Heart right ventricle (tissue), 16 donors: ENCODE data around the gene ARIH1. TPM values are rescaled to one million over a fixed set of nuclear protein-coding genes. Genes with fewer than 3 reads are reported as not detected.

Experiments
- ATAC-seq, 8 donors: fragments of 200-7000 bp; cut with Tn5 transposase; one replicate each; pipeline ENCODE4 v1.9.1; 2020; ENCODE audit warnings: mild to moderate bottlenecking in 8 of 8, moderate library complexity in 8 of 8, moderate number of reproducible peaks in 1 of 8
- DNase-seq, 2 donors: peaks; one replicate each; pipeline ENCODE4 v3.0.0-alpha.2; 2020
- H3K27ac ChIP-seq, 10 donors: fragments of 200-600 bp; sonication (generic) in 2 of 10; one replicate each; pipeline versions ENCODE4 v1.5.0 to v1.8.0; 2020 to 2022; ENCODE audit warnings: mild to moderate bottlenecking in 3 of 10
- H3K27me3 ChIP-seq, 7 donors: fragments of 200-600 bp; one replicate each; pipeline ENCODE4 v1.8.0; 2021 to 2022; ENCODE audit warnings: mild to moderate bottlenecking in 2 of 7
- H3K36me3 ChIP-seq, 9 donors: fragments of 200-600 bp; sonication (generic) in 1 of 9; one replicate each; pipeline versions ENCODE4 v1.5.0 to v1.8.0; 2020 to 2022; ENCODE audit warnings: mild to moderate bottlenecking in 2 of 9
- H3K4me1 ChIP-seq, 9 donors: fragments of 200-600 bp; sonication (generic) in 1 of 9; one replicate each; pipeline versions ENCODE4 v1.5.0 to v1.8.0; 2020 to 2022; ENCODE audit warnings: mild to moderate bottlenecking in 4 of 9
- H3K4me3 ChIP-seq, 10 donors: fragments of 200-600 bp; sonication (generic) in 2 of 10; one replicate each; pipeline versions ENCODE4 v1.5.0 to v1.8.0; 2020 to 2022; ENCODE audit warnings: mild to moderate bottlenecking in 7 of 10, moderate library complexity in 2 of 10
- H3K9me3 ChIP-seq, 11 donors: fragments of 200-600 bp in 10 of 11; sonication (generic) in 2 of 11; one replicate each; pipeline versions ENCODE4 v1.5.0 to v1.8.0; 2013 to 2022; ENCODE audit warnings: mild to moderate bottlenecking in 2 of 11, control low read depth in 1 of 11, moderate library complexity in 1 of 11
- CTCF ChIP-seq, 9 donors: fragments of 200-600 bp; sonication (generic) in 2 of 9; IDR thresholded peaks; one replicate each; pipeline versions ENCODE4 v1.5.0 to v1.8.0; 2021 to 2022; ENCODE audit warnings: antibody characterized with exemption in 9 of 9, mild to moderate bottlenecking in 5 of 9, moderate library complexity in 1 of 9
- WGBS, 2 donors: extraction: QIAGEN DNeasy Blood & Tissue Kit; methylation state at CpG; one replicate each; pipeline ENCODE4 v1.1.7; 2013; ENCODE audit warnings: inconsistent platforms in 1 of 2; 5-methylcytosine and 5-hydroxymethylcytosine counted together
- intact Hi-C, 10 donors: fragments of 100-400 bp; cut with DNase I; formaldehyde crosslinking; loops; one replicate each; pipeline versions ENCODE4 v1.11.1 to v1.14.2; 2022
- polyA plus RNA-seq, 2 donors: library from polyadenylated mRNA; stranded (reverse); fragments of 200-250 nt; gene quantifications; one replicate each; pipeline ENCODE4 v1.2.3, GENCODE V29; 2013
- total RNA-seq, 10 donors: library from RNA; stranded (reverse); fragmentation: NEBNext Ultra II Directional in 3 of 10; extraction: Animal tissue kit (Norgen Biotek cat#: 25700) in 3 of 10; gene quantifications; one replicate each; pipeline versions ENCODE4 v1.2.1 to v1.2.4, GENCODE V29; 2021 to 2023
- donor health status: Arrhythmogenic right ventricular cardiomyopathy.
- donor health status: ischemic (EF 13 %, LVEDD 7.1; RV severe dilation, severe dysfunction).
- donor health status: healthy with polysubstance abuse.
- donor health status: DM: no; HTN: yes; CAD: no.
- donor health status: DM: no; HTN: no; CAD: no.
- donor health status: ischemic (EF 25% LVEDD 6.9; RV normal size, moderate dysfunction).
- donor health status: ischemic (EF 25% LVEDD 5.7; RV mildly dilated, moderate dysfunction).
- donor health status: healthy.
- donor health status: DM: yes; HTN: yes; CAD: no.
- donor health status: Ischemic cardiomyopathy.
- donor health status: ischemic (EF 35%, LVEDD 5.7; RV mildly dilated, moderate dysfunction).
- donor health status: nonischemic (EF 11% LVEDD 7.7; RV severe dilation, severe dysfunction).
- donor health status: DM: yes; HTN: yes; CAD: no.
- donor health status: PGD.
- donor health status: ischemic (EF 29% LVEDD 5.4; RV normal size, mild dysfunction).
- donor health status: nonischemic (EF 23%, LVEDD 6.1; RV moderate dilation, normal function).

ARIH1 gene
- total and polyA plus RNA-seq, 12 donors, result 23.1 to 231 (median 182) TPM

- H3K4me1 ChIP-seq, result no peaks in the 10 kb centered on the region
- no peak for TF ChIP-seq CTCF (IDR thresholded peaks at IDR 0.05)
- WGBS, 2 donors, result 85 to 87% methylated on average over 1 of the region's 1 CpG
- DNase-seq (no peak), ATAC-seq (no peak)
- no peaks in the 10 kb centered on the region for H3K9me3 ChIP-seq
- no peak overlapping the region for H3K27ac ChIP-seq
- H3K4me3 ChIP-seq, result no peak overlapping the region
- no peaks in the 10 kb centered on the region for H3K36me3 ChIP-seq
- intact Hi-C loops, result no loop called here
- H3K27me3 ChIP-seq, result no peaks in the 10 kb centered on the region
Observed at GRCh38 chr15:72445426-72445825, 28.7 kb upstream of the ARIH1 start.

DNA sequence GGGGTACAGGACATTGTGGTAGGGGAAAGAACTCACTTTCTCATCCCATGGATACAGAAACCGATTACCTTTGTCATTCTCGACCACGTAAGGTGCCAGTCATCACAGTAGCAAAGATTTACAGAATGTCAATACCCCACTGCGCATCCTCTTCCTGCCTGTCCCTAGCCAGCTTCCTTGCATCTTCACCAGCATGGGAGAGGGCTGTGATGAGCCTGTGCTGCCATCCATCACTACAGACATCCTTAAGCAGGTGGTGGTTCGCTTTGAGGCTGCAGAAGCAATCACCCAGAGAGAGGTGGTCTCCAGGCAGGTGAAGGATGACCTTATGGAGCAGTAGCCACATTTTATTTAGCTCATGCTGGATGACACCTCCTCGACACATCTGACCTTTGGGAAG lies 23.3 kb upstream of the ARIH1 start:
- DNase-seq (no peak), ATAC-seq (no peak)
- WGBS, 2 donors, result 86% methylated on average over 6 of the region's 6 CpGs
- H3K27me3 ChIP-seq, result no peaks in the 10 kb centered on the region
- H3K9me3 ChIP-seq, result no peaks in the 10 kb centered on the region
- no peaks in the 10 kb centered on the region for H3K4me1 ChIP-seq
- H3K27ac ChIP-seq, result no peak overlapping the region
- no peak for TF ChIP-seq CTCF (IDR thresholded peaks at IDR 0.05)
- no peak overlapping the region for H3K4me3 ChIP-seq
- no peaks in the 10 kb centered on the region for H3K36me3 ChIP-seq
- intact Hi-C loops, result no loop called here

- H3K4me3 ChIP-seq, result no peak overlapping the region
- H3K4me1 ChIP-seq, result no peaks in the 10 kb centered on the region
- H3K27me3 ChIP-seq, result no peaks in the 10 kb centered on the region
- no peaks in the 10 kb centered on the region for H3K36me3 ChIP-seq
- no peaks in the 10 kb centered on the region for H3K9me3 ChIP-seq
- H3K27ac ChIP-seq, result no peak overlapping the region
- WGBS, 2 donors, result 80 to 87% methylated on average over 9 of the region's 9 CpGs
- TF ChIP-seq CTCF (IDR thresholded peaks at IDR 0.05), result no peak
- intact Hi-C loops, result no loop called here
- ATAC-seq, result no peak
- DNase-seq, result no peak
Observed at GRCh38 chr15:72451224-72451623, 22.9 kb upstream of the ARIH1 start.

DNA sequence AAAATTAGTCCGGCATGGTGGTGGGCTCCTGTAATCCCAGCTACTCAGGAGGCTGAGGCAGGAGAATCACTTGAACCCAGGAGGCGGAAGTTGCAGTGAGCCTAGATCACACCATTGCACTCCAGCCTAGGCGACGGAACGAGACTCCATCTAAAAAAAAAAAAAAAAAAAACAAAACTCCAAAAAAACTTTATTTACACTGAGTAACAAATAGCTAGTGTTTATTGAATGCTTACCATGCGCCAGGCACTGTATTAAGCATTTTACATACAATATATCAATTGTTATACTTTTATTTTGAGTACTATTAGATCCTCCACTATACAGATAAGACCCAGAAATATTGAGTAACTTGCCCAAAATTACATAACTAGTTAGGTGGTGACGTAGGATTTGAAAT lies 17.4 kb upstream of the ARIH1 start:
- Histone ChIP-seq H3K27me3 (no peaks in the 10 kb centered on the region), H3K9me3 (no peaks in the 10 kb centered on the region), H3K4me3 (no peak overlapping the region), H3K36me3 (no peaks in the 10 kb centered on the region), H3K27ac (no peak overlapping the region), H3K4me1 (peaks cover 0 to 6% (median 0%) of the 10 kb centered on the region in 9 donors)
- WGBS, 2 donors, result 89 to 94% methylated on average over 7 of the region's 7 CpGs
- no peak for TF ChIP-seq CTCF (IDR thresholded peaks at IDR 0.05)
- ATAC-seq (no peak), DNase-seq (no peak)
- intact Hi-C loops, result loop anchor here in 1 of 10 donors (5.0 kb wide), 1 partner anchor 231 kb away; the partner anchor contains the start of genes BBS4 and HIGD2B
